Stomach (tissue), 9 donors: ENCODE results near the gene CST7. TPM values are rescaled to one million over a fixed set of nuclear protein-coding genes. Genes with fewer than 3 reads are reported as not detected.
A peak's percentile ranks its signal among the peaks of the same experiment; 100 is the strongest.

Source experiments
- DNase-seq, 2 donors: peaks; one replicate each; pipeline versions ENCODE4 v3.0.0 to v3.0.0-alpha.2; 2013 to 2019
- H3K27ac ChIP-seq, 5 donors: fragments of 200-600 bp in 4 of 5; sonication (generic) in 4 of 5; one replicate each; pipeline ENCODE4 v1.5.1; 2013 to 2019; ENCODE audit warnings: mild to moderate bottlenecking in 1 of 5, moderate library complexity in 1 of 5
- H3K27me3 ChIP-seq, 3 donors: fragments of 200-600 bp; sonication (generic); one replicate each; pipeline ENCODE4 v1.5.1; 2017 to 2019; ENCODE audit warnings: mixed run types in 1 of 3
- H3K36me3 ChIP-seq, 4 donors: fragments of 200-600 bp; sonication (generic); 1 replicate in 3 of 4; 2 replicates in 1 of 4; pipeline ENCODE4 v1.5.1; 2016 to 2019
- H3K4me1 ChIP-seq, 4 donors: fragments of 200-600 bp; sonication (generic); one replicate each; pipeline ENCODE4 v1.5.1; 2016 to 2019
- H3K4me3 ChIP-seq, 4 donors: fragments of 200-600 bp; sonication (generic) in 3 of 4; one replicate each; pipeline ENCODE4 v1.5.1; 2016 to 2019; ENCODE audit warnings: mild to moderate bottlenecking in 1 of 4
- H3K9me3 ChIP-seq, 4 donors: fragments of 200-600 bp; sonication (generic); one replicate each; pipeline ENCODE4 v1.5.1; 2016 to 2019
- CTCF ChIP-seq, 7 experiments: fragments of 450-650 bp in 4 of 7; fragments of 200-600 bp in 3 of 7; sonication (generic) in 3 of 7; IDR thresholded peaks; one replicate each; pipeline ENCODE4 v1.5.1; 2016 to 2019; ENCODE audit warnings: antibody characterized with exemption in 7 of 7, control low read depth in 2 of 7, mild to moderate bottlenecking in 1 of 7
- EP300 ChIP-seq: sonication (generic); formaldehyde crosslinking; IDR thresholded peaks from one replicate; pipeline ENCODE4 v1.6.1; 2017; ENCODE audit warnings: antibody characterized with exemption
- POLR2A ChIP-seq, 4 donors: fragments of 450-650 bp; IDR thresholded peaks; one replicate each; pipeline ENCODE4 v1.6.1; 2016; ENCODE audit warnings: antibody characterized with exemption in 4 of 4, control low read depth in 2 of 4, mild to moderate bottlenecking in 1 of 4, moderate library complexity in 1 of 4
- POLR2AphosphoS5 ChIP-seq, 3 donors: sonication (generic); formaldehyde crosslinking; IDR thresholded peaks; one replicate each; pipeline ENCODE4 v1.6.1; 2016; ENCODE audit warnings: antibody characterized with exemption in 3 of 3
- WGBS, 5 donors: extraction: QIAGEN DNeasy Blood & Tissue Kit in 3 of 5; methylation state at CpG; one replicate each; pipeline versions ENCODE4 v1.1.5 to v1.1.7; 2013 to 2018; 5-methylcytosine and 5-hydroxymethylcytosine counted together
- intact Hi-C: fragments of 100-400 bp; cut with DNase I; formaldehyde crosslinking; loops from one replicate; pipeline ENCODE4 v1.15.1; 2023; ENCODE audit warnings: low total_unique reads
- polyA plus RNA-seq, 3 donors: library from polyadenylated mRNA; stranded (reverse); fragments of 200-250 nt; gene quantifications; one replicate each; pipeline ENCODE4 v1.2.3, GENCODE V29; 2013
- total RNA-seq, 5 donors: library from RNA; depleted of rRNA; stranded (reverse); fragments of >200 nt; gene quantifications; one replicate each; pipeline versions ENCODE4 v1.1.0 to v1.2.3, GENCODE V29; 2014 to 2016
- donor health status: healthy with polysubstance abuse.
- donor health status: Bipolar disorder and iron deficiency.
- donor health status: healthy.

Gene CST7
- total and polyA plus RNA-seq, 8 donors = 0.87 to 8.3 (median 2.5) TPM; not detected in 1

- Histone ChIP-seq H3K4me3 (no peak overlapping the region), H3K36me3 (peaks cover under 1 to 8% (median 6%) of the 10 kb centered on the region in 4 donors), H3K9me3 (no peaks in the 10 kb centered on the region), H3K4me1 (peaks cover 16 to 54% (median 24%) of the 10 kb centered on the region in 4 donors), H3K27me3 (no peaks in the 10 kb centered on the region), H3K27ac (peak overlapping the region in 1 of 5 donors; percentile 33)
- intact Hi-C loops = no loop called here
- TF ChIP-seq POLR2AphosphoS5 (IDR thresholded peaks at IDR 0.05) (no peak), POLR2A (IDR thresholded peaks at IDR 0.05) (no peak), EP300 (no peak), CTCF (IDR thresholded peaks at IDR 0.05) (no peak)
- 87 to 89% (median 87%) methylated on average over 6 to 7 of the region's 7 CpGs for WGBS, 5 donors
- DNase-seq = peak in 1 of 2 donors; percentile 13
Observed at GRCh38 chr20:24987873-24988835, 39.1 kb downstream of the CST7 start.

- H3K9me3 ChIP-seq = no peaks in the 10 kb centered on the region
- no peak overlapping the region for H3K4me3 ChIP-seq
- DNase-seq = peak in 1 of 2 donors; percentile 17
- peak overlapping the region in 1 of 5 donors; percentile 33 for H3K27ac ChIP-seq
- no peaks in the 10 kb centered on the region for H3K36me3 ChIP-seq
- no peaks in the 10 kb centered on the region for H3K27me3 ChIP-seq
- intact Hi-C loops = no loop called here
- H3K4me1 ChIP-seq = peaks cover 20 to 58% (median 32%) of the 10 kb centered on the region in 4 donors
- WGBS, 5 donors = 82 to 94% (median 90%) methylated on average over 3 of the region's 3 CpGs
- no peak for TF ChIP-seq POLR2A (IDR thresholded peaks at IDR 0.05)
- TF ChIP-seq POLR2AphosphoS5 (IDR thresholded peaks at IDR 0.05) = no peak
- no peak for TF ChIP-seq EP300
- TF ChIP-seq CTCF (IDR thresholded peaks at IDR 0.05) = no peak
Observed at GRCh38 chr20:24989162-24989561, 40.1 kb downstream of the CST7 start.

- Histone ChIP-seq H3K4me3 (peak overlapping the region in 2 of 4 donors; percentile 89 to 90), H3K36me3 (no peaks in the 10 kb centered on the region), H3K27ac (no peak overlapping the region), H3K9me3 (no peaks in the 10 kb centered on the region), H3K4me1 (peaks cover 24 to 63% (median 40%) of the 10 kb centered on the region in 4 donors), H3K27me3 (no peaks in the 10 kb centered on the region)
- peak in 1 of 2 donors; percentile 22 for DNase-seq
- TF ChIP-seq EP300 (no peak), CTCF (IDR thresholded peaks at IDR 0.05) (no peak), POLR2A (IDR thresholded peaks at IDR 0.05) (no peak), POLR2AphosphoS5 (IDR thresholded peaks at IDR 0.05) (no peak)
- 90 to 95% (median 92%) methylated on average over 2 of the region's 2 CpGs for WGBS, 5 donors
- intact Hi-C loops = loop anchor here (10.0 kb wide), 1 partner anchor 204 kb away; the partner anchor contains the start of gene ENTPD6
Observed at GRCh38 chr20:24990810-24991252, 41.8 kb downstream of the CST7 start.

GRCh38 chr20:24991897-24992486, 42.9 kb downstream of the CST7 start:
- H3K4me1 ChIP-seq = peaks cover 24 to 54% (median 40%) of the 10 kb centered on the region in 4 donors
- WGBS, 5 donors = 0 to 1% (median 0%) methylated on average over 36 of the region's 36 CpGs
- DNase-seq = peak; percentile 33 to 66
- no peaks in the 10 kb centered on the region for H3K9me3 ChIP-seq
- TF ChIP-seq EP300 = no peak
- TF ChIP-seq CTCF (IDR thresholded peaks at IDR 0.05) = no peak
- no peak for TF ChIP-seq POLR2AphosphoS5 (IDR thresholded peaks at IDR 0.05)
- no peak for TF ChIP-seq POLR2A (IDR thresholded peaks at IDR 0.05)
- H3K4me3 ChIP-seq = peak overlapping the region; percentile 82 to 90 (median 88)
- H3K36me3 ChIP-seq = no peaks in the 10 kb centered on the region
- intact Hi-C loops = loop anchor here (10.0 kb wide), 1 partner anchor 203 kb away; the partner anchor contains the start of gene ENTPD6
- peak overlapping the region; percentile 85 to 97 (median 95) for H3K27ac ChIP-seq
- no peaks in the 10 kb centered on the region for H3K27me3 ChIP-seq
